HG03354 (cell line): ENCODE data around the gene DNAI7.

Experiments used
- ATAC-seq: cut with Tn5 transposase; IDR thresholded peaks from one replicate; pipeline ENCODE4 v1.9.1; 2021; ENCODE audit warnings: mild to moderate bottlenecking; ENCODE audit not compliant: unreplicated experiment, poor library complexity, severe bottlenecking

The DNAI7 gene

GRCh38 chr12:25110260-25110659, 84.7 kb downstream of the DNAI7 start:
- ATAC-seq: no peak

DNA sequence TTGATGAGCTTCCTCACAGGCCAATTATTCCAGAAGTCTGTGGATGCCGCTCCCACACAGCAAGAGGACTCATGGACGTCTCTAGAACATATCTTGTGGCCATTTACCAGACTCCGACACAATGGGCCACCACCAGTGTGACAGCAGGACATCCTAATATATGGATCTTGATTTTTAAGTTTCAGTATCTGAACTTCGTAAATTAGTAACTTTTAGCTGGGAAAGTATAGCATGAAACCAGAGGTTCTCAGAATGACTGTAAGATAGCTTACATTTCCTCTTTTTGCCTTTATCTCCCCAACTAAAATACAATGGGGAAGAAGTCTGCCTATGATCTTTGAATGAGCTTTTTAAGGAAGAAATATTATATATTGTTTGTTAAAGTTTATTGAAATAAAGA, 87.0 kb downstream of the DNAI7 start:
- ATAC-seq: peak; percentile 99

DNA sequence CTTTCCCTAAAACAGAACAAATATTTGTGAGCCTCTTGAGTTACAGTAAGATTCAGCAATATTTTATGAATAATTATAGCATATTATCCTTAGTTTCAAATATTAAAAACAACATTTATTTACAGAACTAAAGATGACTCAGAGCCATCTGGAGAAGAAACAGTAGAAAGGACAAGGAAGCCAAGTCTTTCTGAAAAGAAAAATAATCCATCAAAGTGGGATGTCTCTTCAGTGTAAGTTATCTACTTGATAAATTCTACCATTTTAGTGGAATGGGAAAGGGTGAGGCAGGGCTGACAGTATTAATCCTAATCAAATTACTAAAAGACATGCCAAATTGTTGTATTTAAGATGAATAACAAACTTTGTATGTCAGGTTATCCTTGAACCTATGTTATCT, 88.1 kb downstream of the DNAI7 start:
- no peak for ATAC-seq

- ATAC-seq: no peak
These were observed 92.6 kb downstream of the DNAI7 start for GRCh38 chr12:25102402-25102801.

GRCh38 chr12:25101092-25101445, 93.9 kb downstream of the DNAI7 start:
- peak; percentile 60 for ATAC-seq

GRCh38 chr12:25100194-25101091, 94.5 kb downstream of the DNAI7 start:
- ATAC-seq: no peak

DNA sequence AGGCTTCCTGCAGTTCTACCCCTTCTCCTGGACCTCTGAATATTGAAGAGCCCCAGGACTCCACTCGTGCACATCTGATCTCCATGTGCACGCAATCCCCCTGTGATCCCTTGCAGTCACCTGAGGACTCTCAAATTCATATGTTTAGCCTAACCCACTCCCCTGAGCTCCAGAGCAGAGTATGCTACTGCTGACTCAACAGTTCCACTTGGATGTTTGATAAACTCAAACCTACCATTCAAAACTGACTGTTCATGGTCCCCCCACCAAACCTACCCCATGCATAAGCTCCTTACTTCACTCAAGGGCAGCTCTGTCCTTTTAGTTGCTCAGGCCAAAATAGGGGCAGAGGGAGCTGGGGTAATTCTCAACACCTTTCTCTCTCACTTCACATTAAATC, 96.0 kb downstream of the DNAI7 start:
- ATAC-seq: no peak

- ATAC-seq: no peak
These were observed 105.2 kb downstream of the DNAI7 start for GRCh38 chr12:25089738-25090137.

DNA sequence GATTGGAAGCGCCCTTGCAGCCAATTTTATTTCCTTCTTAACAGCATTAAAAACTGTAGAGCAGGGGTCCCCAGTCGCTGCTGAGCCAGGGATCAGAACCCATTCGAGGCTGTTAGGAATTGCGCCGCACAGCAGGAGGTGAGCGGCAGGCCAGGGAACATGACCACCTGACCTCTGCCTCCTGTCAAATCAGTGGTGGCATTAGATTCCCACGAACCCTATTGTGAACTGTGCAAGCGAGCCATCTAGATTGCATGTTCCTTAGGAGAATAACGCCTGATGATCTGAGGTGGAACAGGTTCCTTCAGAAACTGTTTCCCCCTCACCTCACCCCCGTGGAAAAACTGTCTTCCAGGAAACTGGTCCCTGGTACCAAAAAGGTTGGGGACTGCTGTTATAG, 107.4 kb downstream of the DNAI7 start:
- no peak for ATAC-seq

DNA sequence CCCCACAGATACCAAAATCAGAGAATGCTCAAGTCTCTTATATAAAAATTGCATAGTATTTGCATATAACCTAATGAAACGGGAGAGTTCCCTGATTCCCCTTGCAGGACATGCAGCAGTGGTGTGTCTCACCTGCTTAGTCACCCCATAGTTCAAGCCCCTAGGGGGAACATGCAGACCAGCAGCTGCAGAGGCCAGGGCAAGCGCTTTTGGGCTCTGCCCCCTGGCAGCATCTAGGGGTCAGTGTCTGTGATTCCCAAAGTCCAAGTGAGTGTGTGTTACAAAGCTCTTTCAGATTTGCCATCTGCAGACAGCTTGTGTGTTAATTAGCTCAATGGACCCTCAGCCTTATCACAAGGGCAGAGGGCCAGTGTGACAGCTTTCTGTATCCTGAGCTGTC, 110.1 kb downstream of the DNAI7 start:
- ATAC-seq: no peak

- no peak for ATAC-seq
These were observed 111.7 kb downstream of the DNAI7 start for GRCh38 chr12:25083211-25083610.

DNA sequence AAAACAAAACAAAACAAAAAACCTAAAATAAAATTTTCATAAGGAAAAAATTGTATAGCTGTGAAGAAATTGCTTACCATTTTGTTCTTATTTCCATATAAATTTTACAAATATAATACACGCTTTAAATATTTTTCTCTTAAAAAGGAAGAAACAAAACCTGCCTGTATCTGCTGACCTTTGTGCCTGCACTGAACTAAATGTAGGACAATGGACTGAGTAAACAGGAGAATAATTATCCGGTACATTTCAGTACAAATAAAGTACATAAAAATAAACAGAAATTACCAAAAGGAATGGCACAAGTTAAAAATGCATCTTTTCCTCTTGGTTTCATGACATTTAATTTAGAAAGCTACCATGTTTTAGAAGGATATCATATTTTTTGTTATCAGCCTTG, 112.3 kb downstream of the DNAI7 start:
- no peak for ATAC-seq

DNA sequence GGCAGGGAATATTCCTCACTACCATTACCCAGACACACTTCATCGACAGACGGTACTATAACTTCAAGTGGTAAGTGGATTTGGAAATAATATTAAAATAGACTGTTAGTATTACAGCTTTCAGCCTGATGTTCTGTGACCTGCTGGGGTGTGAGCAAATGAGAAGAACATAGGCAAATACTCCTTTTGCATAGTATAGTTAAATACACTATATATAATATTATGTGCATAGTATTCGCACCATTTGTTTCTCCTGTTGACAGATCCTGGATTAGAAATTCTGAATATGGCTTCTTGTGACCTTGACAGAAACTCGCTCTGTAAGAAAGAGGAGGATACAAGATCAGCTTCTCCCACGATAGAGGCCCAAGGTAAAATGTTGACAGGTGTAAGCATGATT, 115.6 kb downstream of the DNAI7 start:
- no peak for ATAC-seq

- peak; percentile 75 for ATAC-seq
These were observed 120.0 kb downstream of the DNAI7 start for GRCh38 chr12:25074954-25075353.

DNA sequence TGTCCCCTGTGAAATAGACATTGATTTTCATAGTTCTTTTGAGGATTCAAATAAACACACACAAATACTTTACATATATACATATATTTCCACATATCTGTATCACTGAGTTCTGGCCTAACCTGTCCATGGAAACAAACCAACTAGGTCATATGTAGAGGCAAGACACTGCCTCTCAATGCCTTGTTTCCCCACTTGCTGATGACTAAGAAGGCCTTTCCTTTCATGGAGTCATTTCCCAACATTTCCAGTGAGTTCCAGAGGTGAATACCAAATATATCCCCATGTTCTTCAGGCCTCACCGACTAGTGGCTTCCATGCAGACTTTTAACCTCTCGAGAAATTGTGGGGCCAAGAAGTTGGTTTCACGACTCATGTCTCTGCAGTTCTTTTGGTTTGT, 120.8 kb downstream of the DNAI7 start:
- no peak for ATAC-seq

DNA sequence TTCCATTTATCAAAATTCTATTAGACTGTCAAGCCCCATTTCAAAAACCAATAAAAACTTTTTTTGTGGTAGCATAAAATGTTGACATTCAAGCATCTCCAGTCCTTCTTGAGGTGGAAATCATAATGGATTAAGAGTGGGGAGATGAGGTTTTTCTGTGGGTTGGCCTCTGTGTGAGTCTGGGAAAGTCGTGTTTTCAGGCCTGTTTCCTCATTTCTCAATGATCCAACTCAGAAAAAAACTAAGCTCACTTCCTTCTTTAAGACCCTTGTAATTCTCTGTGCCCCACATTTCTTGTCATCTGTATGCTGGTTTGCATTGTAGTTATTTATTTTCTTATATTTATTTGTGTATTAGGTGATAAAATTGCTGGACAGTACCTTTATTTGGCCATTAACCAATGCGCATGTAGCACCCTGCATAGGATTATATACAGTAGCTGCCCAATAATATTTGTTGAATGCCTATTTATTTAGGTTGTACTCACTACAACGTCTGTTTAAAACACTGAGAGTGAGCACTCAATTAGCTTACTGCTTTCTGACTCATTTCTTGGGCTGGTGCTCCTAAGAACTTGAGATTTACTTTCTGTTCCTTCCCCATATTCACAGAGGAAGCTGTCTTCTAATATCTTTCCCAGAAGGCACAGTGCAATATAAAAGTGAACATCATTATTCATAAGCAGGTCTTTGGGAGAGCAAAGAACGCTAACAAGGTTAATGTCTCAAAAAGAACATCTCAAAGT, 121.9 kb downstream of the DNAI7 start:
- no peak for ATAC-seq

DNA sequence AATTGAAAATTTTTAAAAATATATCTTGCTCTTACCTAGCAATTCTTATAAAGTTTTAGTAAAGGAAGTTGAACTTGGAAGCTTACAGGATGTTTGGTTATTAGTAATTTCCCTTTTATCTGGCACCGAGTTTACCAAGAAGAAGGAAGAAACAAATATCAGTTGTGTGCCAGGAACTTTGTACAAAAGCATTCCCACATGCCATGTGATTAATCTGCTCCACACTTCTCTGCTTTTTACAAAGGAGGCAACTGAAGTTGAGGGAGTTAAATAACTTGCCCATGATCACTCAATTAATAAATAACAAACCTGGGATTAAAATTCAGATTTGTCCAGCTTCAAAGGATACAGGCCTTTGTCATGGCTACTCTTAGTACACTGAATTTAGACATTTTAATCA, 123.6 kb downstream of the DNAI7 start:
- ATAC-seq: no peak

GRCh38 chr12:25069224-25069623, 125.7 kb downstream of the DNAI7 start:
- ATAC-seq: no peak

- ATAC-seq: no peak
These were observed 129.9 kb downstream of the DNAI7 start for GRCh38 chr12:25065035-25065434.

DNA sequence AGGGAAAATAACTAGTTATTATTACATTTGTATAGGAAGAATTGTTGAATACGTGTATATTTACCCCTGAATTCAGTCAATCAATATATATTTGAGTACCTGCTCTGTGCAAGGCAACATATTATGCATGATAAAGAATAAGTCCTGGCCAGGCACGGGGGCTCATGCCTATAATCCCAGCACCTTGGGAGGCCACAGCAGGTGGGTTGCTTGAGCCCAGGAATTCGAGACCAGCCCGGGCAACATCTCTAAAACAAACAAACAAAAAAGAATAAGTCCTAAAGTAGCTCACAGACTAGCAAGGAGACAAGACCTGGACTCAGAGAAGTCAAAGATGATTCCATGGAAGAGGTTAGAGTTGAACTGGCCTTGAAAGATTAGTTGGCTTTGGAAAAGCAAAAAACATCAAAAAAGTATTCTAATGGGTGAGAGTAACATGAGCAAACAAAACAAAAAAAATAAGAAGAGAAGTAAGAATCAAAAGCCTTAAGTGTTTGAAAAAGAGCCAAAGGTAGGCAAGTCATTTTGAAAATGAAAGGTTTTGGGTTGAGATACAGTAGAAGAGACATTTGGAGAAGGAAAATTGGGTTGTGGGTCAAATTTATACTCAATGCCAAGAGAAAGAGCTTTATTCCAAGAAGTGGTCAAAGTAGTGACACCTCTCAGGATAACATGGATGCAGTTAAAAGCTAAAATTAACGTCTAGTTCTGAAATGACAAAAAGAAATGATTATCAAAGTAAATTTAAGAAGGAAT, 130.9 kb downstream of the DNAI7 start:
- ATAC-seq: no peak
